Neural cell (in vitro differentiated cells): ENCODE data around the gene MAST2.

Experiments used
- CTCF ChIP-seq: fragments of 450-650 bp; IDR thresholded peaks from 2 replicates; pipeline ENCODE4 v1.5.1; 2014; ENCODE audit warnings: antibody characterized with exemption, mild to moderate bottlenecking, moderate library complexity; ENCODE audit not compliant: poor library complexity, severe bottlenecking
- EP300 ChIP-seq: fragments of 450-650 bp; conservative IDR thresholded peaks from 2 replicates; pipeline ENCODE4 v1.6.1; 2014; ENCODE audit warnings: antibody characterized with exemption, mild to moderate bottlenecking, moderate library complexity; ENCODE audit not compliant: poor library complexity, severe bottlenecking
- EZH2 ChIP-seq: fragments of 200-600, 300-800 bp; shearing (Covaris generic), sonication (generic); IDR thresholded peaks from 2 replicates; pipeline ENCODE4 v1.6.1; 2014; ENCODE audit warnings: antibody characterized with exemption, low read length, borderline replicate concordance, mild to moderate bottlenecking; ENCODE audit not compliant: insufficient read depth, poor library complexity, severe bottlenecking
- MXI1 ChIP-seq: fragments of 450-650 bp; conservative IDR thresholded peaks from 2 replicates; pipeline ENCODE4 v1.6.1; 2014; ENCODE audit warnings: antibody characterized with exemption, mild to moderate bottlenecking; ENCODE audit not compliant: poor library complexity, severe bottlenecking
- POLR2AphosphoS5 ChIP-seq: IDR thresholded peaks from 2 replicates; pipeline ENCODE4 v1.6.1; 2012
- RAD21 ChIP-seq: fragments of 450-650 bp; conservative IDR thresholded peaks from 2 replicates; pipeline ENCODE4 v1.6.1; 2014; ENCODE audit warnings: antibody characterized with exemption, mild to moderate bottlenecking, moderate library complexity
- REST ChIP-seq: IDR thresholded peaks from 2 replicates; pipeline ENCODE4 v1.6.1; 2012; ENCODE audit warnings: borderline replicate concordance
- SMC3 ChIP-seq: fragments of 450-650 bp; conservative IDR thresholded peaks from 2 replicates; pipeline ENCODE4 v1.6.1; 2014; ENCODE audit warnings: antibody characterized with exemption, mild to moderate bottlenecking, moderate library complexity; ENCODE audit not compliant: poor library complexity
- TAF1 ChIP-seq: IDR thresholded peaks from 2 replicates; pipeline ENCODE4 v1.6.1; 2012; ENCODE audit warnings: low read depth

- TF ChIP-seq EP300 (no peak), EZH2 (no peak), CTCF (no peak), REST (no peak), SMC3 (no peak), TAF1 (no peak), POLR2AphosphoS5 (no peak), MXI1 (no peak), RAD21 (no peak)
Measured at GRCh38 chr1:46011121-46011695, 207.8 kb downstream of the MAST2 start.
